HG03460 (cell line): ENCODE results near the gene KSR1.
"Not testable (repeated sequence)": the region's sequence is repeated elsewhere in the genome, so short reads cannot be mapped to it uniquely, and the experiment has no call there.

Experiments
- ATAC-seq: cut with Tn5 transposase; IDR thresholded peaks from one replicate; pipeline ENCODE4 v1.9.1; 2021; ENCODE audit not compliant: unreplicated experiment

The KSR1 gene

DNA sequence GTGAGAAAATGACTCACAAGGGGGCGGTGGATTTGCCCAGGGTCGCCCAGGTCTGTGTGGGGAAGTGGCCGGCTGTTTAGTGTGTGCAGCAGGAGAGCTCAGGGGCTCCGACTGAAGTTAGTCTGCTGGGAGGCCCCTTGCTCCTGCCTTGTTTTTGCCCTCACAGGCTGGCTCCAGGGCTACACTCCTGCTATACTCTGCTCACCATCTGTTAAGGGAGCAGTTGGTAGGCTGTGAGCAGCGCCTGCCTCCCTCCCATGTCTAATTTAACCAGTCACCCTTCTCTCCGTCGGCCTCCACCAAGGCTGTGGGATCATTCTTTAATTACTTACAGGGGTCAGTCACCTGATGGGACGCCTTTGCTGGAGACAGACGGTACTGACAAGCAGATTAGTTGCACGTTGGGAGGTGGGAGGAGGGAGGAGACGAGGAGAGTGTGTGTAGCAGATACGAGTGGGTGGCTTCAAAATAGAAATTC is 35.5 kb downstream of the KSR1 start:
- no peak for ATAC-seq

DNA sequence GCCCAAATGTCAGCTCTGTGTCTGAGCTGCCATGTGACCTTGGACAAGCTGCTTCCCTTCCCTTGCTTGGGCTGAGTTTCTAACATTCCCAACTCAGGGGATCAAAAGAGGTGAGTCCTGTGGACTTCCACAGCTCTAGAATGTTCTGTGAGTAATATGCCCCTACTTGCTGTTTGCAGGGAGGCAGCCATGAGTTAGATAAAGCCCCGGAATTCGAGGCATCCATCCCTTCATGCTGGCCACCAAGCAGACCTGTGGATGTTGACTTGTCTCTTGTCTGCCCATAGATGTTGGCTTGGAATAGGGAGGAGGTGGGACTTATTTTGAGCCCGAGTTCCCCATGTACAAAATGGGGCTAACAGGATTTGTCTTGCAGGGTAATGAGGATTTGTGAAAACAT is 36.2 kb downstream of the KSR1 start:
- ATAC-seq, result no peak

DNA sequence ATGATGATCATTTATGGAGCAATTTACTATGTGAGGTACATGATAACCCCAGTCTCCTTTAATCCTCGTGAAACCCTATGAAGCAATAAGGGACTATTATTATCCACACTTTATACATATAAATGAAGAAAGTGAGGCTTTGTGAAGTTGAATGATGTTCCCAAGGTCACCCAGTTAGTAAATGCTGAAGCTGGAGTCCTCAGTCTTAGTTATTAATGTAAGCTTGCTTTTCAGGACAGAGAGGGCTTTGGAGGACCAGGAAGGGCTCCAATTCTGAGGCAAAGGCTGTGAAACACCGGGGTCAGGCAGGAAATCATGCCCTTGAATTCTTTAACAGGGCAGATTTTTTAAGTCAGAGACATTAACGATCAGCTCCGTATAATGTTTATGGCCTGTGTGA is 36.8 kb downstream of the KSR1 start:
- no peak for ATAC-seq

DNA sequence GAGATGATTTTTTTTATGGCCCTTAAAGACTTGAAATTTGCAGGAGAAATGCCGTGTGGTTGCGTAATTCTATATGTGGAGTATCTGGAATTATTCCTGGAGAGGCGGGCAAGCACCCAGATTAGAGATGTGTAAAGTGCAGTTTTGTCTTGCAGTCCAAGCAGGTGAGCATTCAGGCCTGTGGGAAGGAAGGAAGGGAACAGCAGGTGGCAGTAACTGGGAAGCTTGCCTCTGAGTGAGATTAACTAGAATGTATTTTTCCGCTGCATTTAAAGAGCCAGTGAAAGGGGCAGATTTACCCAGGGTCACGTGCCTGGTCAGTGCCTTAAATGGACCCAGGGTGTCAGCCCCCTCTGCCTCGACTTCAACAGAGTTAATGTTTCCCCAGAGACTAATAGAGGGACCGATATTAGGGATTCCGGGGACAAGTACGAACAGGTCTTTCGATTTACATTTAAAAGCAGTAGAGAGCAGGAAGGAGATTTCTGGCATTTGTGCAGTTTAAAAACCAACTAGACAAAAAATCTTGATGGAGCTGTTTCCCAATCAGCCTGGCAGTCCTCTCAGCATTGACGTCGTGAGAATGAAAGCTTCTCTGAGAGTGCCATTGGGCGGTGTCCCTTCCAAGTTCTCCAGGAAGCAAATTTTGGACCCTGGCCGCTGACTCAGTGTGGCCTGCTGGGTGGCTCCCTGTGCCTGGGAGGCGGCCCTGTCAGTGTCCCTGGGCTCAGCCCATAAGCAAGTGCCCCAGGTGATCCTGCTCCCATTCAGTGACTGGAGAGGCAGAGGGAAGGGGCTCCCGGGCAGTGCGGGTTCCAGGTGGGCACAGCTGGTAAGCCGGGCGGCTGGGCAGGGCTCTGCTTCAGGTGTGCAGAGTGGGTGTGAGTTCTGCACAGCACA is 38.2 kb downstream of the KSR1 start:
- no peak for ATAC-seq

- peak; percentile 41 for ATAC-seq
Observed at GRCh38 chr17:27495460-27495859, 39.2 kb downstream of the KSR1 start.

GRCh38 chr17:27496005-27496404 is 39.8 kb downstream of the KSR1 start:
- ATAC-seq, result no peak

DNA sequence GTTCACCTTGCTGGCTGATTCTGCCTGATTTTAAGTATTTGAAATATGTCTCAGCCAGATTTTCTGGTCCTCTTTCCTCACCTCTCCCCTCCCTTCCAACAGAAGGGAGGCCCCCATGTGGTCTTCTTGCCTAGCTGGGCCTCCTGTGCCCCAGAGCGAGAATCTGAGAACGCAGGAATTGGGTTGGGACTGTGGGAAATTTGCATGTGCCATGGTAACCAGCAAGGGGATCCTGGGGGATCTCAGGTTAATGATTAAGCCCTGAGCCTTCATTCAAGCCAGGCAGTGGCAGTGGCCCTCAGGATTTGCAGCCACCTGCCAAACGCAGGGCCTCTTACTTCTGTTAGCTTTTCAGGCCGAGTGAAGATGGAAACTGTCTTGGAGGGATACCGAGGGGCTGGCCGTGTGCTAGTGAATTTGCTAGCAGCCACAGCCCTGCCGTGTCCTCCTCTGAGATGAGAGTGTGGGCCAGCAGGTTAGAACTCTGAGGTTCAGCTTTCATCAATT is 40.2 kb downstream of the KSR1 start:
- peak; percentile 47 for ATAC-seq

- ATAC-seq, result no peak
Observed at GRCh38 chr17:27496971-27497370, 40.7 kb downstream of the KSR1 start.

DNA sequence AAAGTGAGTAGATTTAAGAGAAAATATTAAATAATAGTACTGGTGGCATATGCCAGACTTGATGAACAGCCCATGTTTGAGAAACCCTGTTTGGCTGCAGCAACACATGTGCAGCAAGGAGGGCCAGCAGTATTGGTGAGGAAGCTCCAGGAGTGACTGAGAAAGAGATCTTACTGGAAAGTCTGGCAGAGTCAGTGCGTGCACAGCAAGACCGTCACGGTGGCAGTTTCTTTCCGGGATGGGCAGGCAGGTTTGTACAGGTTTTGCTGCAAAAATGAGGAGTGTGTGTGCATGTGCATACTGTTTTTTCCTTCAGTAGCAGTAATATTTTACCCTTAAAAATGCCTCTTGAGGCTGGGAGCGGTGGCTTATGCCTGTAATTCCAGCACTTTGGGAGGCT is 41.4 kb downstream of the KSR1 start:
- ATAC-seq, result no peak

DNA sequence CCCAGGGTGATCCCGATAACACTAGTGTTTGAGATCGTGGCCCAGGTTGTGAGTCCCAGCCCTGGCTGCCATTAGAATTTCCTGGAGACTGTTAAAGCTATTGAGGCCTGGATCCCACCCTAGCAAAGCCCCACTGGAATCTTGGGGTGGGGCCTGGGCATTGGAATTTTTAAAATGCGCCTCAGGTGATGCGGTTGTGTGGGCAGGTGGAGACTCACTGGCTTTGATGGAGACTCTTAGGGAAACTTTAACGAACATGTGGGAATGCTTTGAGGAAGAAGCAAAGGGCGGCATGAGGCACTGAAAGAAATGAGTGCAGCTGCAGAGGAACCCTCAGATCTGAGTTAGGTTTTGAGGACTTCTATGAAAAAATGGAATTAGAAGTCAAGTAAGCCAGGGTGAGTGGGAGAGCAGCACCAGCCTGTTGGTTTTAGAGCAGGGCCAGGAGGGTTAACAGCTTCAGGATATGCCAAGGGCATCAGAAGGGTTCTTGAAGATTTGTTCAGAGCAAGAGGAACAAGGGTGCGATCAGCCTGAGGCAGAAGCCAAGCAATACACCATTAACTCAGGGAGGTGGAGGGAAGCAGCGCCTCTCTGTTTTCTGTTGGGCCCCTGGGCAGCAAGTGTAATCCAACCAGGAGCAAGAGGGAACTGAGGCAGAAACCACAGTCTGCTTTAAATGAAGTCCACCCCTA is 42.5 kb downstream of the KSR1 start:
- no peak for ATAC-seq

- ATAC-seq, result no peak
Observed at GRCh38 chr17:27499451-27500265, 43.4 kb downstream of the KSR1 start.

DNA sequence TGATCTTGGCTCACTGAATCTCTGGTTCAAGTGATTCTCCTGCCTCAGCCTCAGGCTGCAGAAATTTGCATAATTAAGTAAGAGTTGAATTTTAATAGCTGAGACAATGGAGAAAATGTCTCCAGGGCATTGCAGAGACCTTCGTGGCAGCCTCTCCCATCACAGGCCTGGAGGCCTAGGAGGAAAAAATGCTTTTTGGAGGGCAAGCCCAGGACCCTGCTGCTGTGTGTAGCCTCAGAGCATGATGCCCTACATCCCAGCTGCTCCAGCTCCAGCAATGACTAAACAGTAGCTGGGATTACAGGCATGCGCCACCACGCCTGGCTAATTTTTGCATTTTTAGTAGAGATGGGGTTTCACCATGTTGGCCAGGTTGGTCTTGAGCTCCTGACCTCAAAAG is 45.1 kb downstream of the KSR1 start:
- not testable (repeated sequence) for ATAC-seq

DNA sequence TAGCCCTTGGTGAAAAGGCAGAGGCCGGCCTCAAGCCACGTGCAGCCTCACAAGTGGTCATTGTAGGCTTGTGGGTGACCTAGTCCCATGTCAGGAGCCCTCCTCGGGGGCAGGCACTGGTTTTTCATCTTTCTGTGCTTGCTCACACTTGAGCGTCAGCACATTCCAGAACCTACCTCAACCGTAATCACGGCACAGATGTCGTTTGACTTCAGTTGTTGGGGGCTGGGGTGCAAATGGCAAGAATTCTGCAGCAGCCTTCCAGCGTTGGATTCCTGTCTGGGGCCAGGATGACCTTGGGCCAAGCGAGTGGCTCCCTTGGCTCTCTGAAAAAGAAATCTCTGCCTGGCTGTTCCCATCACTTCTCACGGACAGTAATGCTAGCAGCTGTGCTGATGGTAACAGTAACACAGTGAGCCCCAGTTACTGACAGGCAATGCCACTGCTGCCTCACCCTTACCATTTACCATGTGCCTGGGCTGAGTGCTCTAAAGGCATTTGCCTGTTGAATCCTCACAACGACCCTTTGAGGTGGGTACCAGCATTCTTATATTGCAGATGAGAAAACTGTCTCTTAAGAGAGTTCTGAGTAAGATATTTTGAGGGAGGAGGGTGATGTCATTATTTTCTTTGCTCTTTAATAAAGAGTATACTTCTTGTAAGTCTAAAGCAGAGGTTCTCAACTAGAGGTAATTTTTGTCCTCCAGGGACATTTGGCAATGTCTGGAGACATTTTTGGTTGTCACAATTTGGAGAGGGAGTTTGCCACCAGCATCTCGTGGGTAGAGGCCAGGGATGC is 46.5 kb downstream of the KSR1 start:
- ATAC-seq, result no peak

- no peak for ATAC-seq
Observed at GRCh38 chr17:27503611-27504010, 47.4 kb downstream of the KSR1 start.

DNA sequence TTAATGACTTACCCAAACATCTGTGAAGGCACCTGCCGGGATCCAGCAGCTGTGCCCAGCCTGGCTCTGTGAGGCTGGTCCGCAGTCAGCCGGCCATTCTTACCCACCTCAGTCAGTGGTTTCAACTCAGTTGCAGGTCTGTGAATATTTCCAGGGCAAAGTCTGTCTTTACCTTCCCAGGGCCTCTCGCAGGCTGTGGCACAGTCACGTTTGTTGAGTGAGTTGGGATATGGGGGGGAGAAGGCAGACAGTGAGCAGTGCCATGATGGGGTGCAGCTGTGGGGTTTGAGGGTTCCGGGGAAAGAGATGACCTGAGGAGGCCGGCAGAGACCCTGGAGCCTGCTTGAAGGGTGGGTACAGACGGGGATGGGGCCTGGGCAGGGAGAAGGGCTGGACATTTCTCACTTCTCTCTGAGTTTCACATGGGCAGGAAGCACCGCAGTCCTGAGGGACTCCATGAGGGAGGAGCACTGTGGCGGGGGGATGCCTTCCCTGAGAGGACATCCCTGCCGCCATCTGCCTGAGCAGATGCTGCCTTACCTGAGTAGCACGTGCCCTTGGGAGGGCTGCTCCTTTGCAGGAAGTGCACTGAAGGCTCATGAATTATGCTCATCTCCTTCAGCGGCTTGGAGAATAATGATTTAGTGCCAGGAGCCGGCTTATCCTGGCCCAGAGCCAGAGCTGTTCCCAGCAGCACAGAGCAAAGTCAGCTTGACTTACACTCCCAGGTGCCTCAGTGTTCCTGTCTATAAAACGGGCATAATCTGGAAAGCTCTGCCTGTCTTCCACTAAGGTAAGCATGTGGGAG is 48.1 kb downstream of the KSR1 start:
- no peak for ATAC-seq

DNA sequence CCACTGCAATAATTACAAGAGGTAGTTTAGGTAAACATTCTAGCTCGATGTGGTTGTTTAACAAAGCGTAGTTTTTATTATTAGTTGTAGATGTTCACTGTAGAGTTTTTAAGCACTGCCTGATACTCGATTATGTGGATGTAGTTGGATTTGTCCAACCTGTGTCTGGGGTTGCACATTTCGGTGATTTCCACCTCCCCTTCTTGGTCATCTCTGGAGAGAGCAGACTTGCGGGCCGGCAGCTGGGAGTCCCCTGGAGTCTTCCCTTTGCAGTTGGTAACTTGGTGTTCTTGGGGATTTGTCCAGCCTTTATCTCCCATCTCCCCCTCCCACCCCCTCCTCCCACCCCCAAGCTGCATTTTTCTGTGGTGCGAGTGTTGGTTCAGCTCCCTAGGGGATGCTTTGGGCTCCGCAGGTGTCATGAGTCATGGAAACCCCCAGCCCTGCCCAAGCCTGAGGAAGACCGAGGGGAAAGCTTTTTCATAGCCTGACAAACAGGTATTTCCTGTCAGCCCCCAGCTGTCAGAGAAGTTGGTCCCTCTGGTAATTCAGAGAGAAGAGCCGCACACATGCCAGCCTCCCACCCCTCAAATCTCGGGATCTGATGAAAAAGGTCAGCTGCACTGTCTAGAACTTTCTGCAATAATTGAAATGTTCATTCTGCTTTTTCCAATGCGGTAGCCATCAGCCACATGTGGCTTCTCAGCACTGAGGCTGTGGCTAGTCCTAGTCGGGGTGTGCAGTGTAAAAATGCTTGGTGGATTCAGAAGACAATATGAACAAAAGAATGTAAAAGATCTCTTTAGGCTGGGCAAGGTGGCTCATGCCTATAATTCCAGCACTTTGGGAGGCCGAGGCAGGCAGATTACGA is 50.3 kb downstream of the KSR1 start:
- ATAC-seq, result peak; percentile 70

GRCh38 chr17:27511168-27511883 is 55.1 kb downstream of the KSR1 start:
- ATAC-seq, result no peak

DNA sequence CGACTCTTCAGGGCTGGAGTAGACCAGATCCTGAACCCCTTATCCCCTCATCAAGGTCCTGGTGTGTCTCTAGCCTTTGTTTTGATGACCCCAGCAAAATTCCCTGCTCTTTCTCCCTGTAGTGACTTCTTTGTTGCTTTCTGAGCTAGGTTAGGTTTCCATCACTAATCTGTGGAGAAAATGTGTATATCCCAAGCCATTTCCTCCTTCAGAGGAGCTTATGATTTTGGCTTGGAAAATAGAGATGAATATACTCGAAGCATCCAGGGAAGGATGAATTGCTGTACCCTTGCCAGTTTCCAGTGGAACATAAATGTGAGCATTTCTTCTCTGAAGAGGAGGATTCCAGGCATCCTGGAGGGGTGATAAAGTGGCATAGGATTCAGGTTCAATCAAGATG is 55.8 kb downstream of the KSR1 start:
- no peak for ATAC-seq
